GM19468 (cell line): Measurements from ENCODE around the gene IFNLR1.

Source experiments
- ATAC-seq: cut with Tn5 transposase; IDR thresholded peaks from one replicate; pipeline ENCODE4 v1.9.1; 2021; ENCODE audit warnings: mild to moderate bottlenecking, moderate library complexity, moderate number of reproducible peaks; ENCODE audit not compliant: unreplicated experiment; ENCODE audit errors: extremely low read depth

The IFNLR1 gene

DNA sequence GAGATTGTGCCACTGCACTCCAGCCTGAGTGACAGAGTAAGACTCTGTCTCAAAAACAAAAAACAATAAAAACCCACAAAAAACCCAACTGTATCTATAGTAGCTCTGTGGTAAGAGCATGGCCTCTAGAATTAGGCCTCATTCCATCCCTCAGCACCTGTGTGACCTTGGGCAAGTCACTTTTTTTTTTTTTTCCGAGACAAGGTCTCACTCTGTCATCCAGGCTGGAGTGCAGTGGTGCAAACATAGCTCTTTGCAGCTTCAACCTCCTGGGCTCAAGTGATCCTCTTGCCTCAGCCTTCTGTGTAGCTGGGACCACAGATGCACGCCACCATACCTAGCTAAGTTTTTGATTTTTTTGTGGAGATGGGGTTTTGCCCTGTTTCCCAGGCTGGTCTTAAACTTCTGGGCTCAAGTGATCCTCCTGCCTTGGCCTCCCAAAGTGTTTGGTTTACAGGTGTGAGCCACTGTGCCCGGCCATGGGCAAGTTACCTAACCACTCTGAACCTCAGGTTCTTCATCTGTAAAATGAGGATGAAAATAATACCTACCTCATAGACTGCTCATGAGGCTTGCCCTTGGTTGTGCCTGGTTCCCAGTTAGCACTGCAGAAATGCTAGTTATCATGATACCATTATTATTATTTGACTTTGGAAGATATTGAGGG, 59.8 kb downstream of the IFNLR1 start:
- ATAC-seq: no peak

GRCh38 chr1:24126672-24127023, 60.4 kb downstream of the IFNLR1 start:
- no peak for ATAC-seq

DNA sequence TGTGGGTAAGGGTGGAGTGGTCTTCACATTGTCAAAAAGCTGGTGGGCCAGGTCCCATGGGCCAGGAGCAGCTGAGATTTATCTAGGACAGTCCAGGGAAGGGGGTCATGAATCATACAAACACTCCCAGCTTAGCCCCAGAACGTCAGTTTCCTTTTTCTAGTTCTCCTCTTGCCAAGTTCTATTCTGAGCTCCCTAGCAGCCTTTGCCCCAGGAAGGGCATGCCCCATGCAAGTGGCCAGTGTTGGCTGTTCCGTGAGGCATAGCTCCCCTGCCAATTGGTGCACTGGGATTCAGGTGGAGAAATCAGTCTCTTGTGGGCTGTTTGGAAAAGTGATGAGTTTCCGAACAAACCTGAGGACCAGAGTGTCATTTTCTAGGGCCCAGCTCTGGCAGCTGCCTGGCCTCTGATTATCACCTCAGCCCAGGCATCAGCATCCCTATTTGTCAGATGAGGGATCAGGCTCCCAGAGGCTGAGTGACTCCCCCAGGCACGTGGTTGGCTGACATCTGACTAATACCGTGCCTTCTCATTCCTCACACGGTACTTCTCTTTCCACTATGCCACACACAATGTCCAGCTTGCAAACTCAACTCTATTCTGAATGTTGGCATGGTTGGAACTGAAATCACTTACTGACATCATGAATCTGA, 60.9 kb downstream of the IFNLR1 start:
- no peak for ATAC-seq

DNA sequence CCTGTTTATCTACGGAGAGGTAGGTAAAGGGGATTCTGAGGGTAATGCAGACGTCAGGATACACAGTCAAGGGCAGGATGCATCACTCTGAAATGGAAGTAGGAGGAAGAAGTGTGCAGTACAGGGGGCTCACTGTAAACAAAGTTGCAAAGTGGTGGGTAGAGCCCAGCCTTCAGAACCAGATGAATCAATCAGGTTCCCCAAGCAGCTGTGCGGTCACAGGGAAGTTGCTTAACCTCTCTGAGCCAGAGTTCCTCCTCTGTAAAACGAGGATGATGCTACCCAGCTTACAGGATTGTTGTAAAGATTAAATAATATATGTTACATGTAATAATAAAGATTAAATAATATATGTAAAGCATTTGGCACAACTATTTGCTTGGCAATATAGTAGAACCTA, 61.6 kb downstream of the IFNLR1 start:
- ATAC-seq: no peak

DNA sequence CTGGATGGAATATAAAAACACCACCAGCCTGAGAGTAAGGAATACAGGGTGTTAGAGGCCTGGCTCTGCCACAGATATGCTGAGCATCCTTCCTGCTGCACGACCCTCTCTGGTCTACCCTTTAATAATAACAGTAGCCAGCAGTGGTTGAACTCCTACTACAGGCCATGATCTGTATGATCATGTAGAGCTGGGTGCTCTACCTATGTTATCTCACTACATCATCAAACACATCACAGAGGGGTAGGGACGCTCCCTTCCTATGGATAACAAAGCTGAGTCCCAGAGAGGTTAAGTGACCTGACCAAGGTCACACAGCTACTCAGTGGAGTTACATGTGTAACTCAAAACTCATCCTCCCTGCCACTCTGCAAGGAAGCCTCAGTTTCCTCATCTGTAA, 62.1 kb downstream of the IFNLR1 start:
- ATAC-seq: no peak

DNA sequence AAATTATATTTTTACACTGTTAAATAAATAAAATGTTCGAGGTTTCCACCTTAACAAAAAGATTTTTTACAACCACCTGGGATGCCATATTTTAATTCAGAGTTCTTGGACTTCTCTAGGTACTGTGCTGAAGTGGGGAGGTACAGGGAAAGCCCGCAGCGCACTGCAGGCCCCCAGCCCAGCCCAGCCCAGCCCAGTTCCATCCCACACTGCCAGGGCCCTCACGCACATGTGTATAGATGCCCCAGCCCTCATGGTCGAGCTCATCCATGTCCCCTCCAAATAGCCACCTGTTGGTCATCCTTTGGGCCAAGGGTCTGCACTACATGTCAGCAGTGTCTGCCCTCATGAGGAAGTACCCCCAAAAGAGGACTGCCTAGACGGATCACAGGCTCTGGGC, 63.5 kb downstream of the IFNLR1 start:
- ATAC-seq: no peak

DNA sequence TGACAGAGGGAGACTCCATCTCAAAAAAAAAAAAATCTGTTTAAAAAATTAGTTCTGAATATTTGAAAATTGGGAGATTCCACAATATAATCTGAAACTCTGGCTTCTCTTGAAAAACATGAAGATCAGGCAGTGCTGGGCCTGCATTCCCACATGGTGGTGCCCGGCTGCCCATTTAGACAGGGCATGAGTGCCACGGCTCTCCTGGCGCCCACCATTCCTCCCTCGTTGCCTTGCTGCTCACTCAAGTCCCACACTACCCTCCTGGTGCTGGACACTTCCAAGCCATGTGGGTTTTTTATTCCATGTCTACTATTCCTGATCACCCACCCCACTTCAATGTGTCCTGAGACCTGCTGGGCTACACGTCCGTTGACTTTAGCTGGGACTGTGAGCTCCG, 64.3 kb downstream of the IFNLR1 start:
- no peak for ATAC-seq

GRCh38 chr1:24121406-24121805, 65.7 kb downstream of the IFNLR1 start:
- no peak for ATAC-seq

GRCh38 chr1:24120965-24121364, 66.1 kb downstream of the IFNLR1 start:
- no peak for ATAC-seq

GRCh38 chr1:24119859-24120756, 67.0 kb downstream of the IFNLR1 start:
- no peak for ATAC-seq

DNA sequence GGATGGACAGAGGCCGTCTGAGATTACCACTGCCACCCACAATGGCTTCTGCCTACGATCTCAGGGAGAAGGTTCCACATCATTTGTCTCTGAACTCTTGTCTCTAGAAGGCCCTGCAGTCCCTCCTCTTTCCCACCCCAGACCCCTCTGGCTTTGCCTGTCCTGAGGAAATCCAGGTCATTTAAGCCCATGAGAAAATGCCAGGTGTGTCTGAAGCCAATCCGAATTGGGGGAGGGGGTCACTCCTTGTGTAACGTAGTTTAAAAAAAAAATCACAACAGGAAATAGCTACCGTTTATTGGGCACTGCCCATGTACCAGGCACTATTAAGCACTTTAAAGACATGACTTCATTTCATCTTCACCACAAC, 67.6 kb downstream of the IFNLR1 start:
- ATAC-seq: no peak

GRCh38 chr1:24118410-24119242, 68.5 kb downstream of the IFNLR1 start:
- no peak for ATAC-seq

GRCh38 chr1:24117722-24118409, 69.2 kb downstream of the IFNLR1 start:
- no peak for ATAC-seq

- no peak for ATAC-seq
Measured at GRCh38 chr1:24117132-24117531, 70.0 kb downstream of the IFNLR1 start.

GRCh38 chr1:24114753-24115152, 72.3 kb downstream of the IFNLR1 start:
- ATAC-seq: no peak

- no peak for ATAC-seq
Measured at GRCh38 chr1:24113641-24114033, 73.5 kb downstream of the IFNLR1 start.

GRCh38 chr1:24111996-24112779, 74.9 kb downstream of the IFNLR1 start, which contains the start of gene MYOM3:
MYOM3 (minus strand) TSS chr1:24112135; CDS start chr1:24108636, 3,499 bp downstream.
- ATAC-seq: no peak

DNA sequence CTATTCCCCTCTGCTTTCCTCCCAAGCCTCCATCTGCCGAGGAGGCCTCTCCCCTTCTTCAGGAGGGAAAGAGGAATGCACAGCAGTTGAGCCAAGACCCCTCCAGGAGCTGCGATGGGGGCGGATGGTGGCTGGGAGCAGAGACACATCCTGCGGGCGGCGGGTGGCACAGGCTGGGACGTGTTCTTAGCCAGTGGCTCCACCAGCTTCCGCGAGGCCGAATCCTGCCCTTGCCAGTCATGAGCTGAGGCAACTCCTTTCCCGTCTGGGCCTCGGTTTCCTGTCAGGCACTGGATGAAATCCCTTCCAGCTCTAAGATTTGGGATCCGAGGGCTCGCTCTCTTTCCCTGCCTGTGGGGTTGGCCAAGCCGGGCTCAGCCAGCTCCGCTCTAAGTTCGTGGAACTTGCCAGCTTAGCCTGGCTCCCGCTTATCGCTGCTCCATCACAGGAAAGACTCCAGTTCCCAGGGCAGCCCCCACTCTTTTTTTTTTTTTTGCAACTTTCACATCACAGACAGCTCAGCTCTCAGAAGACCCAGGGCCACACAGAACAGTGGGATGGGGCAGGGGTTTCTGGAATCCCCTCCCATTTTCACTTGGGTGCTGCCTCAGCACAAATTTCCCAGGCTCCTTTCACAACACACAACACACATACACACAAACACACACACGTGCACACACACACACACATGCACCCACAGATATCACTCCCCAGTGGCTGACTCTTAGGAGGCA, 75.7 kb downstream of the IFNLR1 start:
- no peak for ATAC-seq
